ENCODE results near the gene TMEM63B. TPM values are rescaled to one million over a fixed set of nuclear protein-coding genes. Genes with fewer than 3 reads are reported as not detected.

TMEM63B gene
- total and polyA plus RNA-seq, 2 of the 8 experiments (the other 6 are each of a cell fraction or from before 2014, with no cell fraction given): 61.1 to 96.8 TPM

DNA sequence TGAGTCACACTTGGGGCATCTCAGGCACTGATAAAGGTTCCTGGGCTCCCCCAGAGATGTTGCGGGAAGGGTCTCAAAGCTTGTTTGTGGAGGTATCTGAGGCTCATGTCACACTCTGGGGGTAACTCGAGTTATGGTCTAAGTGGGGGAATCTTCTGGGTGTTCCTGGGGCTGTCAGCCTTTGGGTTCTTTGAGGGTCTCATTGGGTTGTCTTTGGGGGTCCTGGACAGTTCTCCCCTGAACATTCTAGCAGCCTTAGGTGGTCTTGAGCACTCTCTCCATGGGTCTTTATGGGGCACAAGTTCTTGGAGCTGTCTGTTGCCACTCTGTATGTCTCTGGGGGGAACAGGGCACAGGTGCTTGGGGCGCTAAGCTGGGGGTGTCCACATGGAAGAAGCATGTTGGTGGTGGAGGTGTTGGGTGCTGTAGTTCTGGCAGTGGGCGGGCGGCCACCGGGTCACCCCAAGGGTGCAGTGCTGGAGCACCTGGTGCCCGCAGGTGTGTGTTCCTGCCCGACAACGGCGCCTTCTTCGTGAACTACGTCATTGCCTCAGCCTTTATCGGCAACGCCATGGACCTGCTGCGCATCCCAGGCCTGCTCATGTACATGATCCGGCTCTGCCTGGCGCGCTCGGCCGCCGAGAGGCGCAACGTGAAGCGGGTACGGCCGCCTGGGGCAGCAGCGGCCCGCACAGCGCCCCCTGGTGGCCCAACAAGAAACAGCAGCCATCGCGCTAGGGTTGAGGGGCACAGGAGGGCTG is 24.2 kb downstream of the TMEM63B start (continued):
- TF ChIP-seq GABPA (IDR thresholded peaks at IDR 0.05; ENCODE audit: borderline replicate concordance, insufficient read depth, low read length): peak; percentile 50; the same call in 1 of the 2 replicates
- no peak for TF ChIP-seq POLR2AphosphoS5 (IDR thresholded peaks at IDR 0.05; ENCODE audit: low read depth, low read length)
- TF ChIP-seq, protein P1, sequence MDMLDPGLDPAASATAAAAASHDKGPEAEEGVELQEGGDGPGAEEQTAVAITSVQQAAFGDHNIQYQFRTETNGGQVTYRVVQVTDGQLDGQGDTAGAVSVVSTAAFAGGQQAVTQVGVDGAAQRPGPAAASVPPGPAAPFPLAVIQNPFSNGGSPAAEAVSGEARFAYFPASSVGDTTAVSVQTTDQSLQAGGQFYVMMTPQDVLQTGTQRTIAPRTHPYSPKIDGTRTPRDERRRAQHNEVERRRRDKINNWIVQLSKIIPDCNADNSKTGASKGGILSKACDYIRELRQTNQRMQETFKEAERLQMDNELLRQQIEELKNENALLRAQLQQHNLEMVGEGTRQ (IDR thresholded peaks at IDR 0.05; ENCODE audit: low read length): no peak
- TF ChIP-seq, protein P2, sequence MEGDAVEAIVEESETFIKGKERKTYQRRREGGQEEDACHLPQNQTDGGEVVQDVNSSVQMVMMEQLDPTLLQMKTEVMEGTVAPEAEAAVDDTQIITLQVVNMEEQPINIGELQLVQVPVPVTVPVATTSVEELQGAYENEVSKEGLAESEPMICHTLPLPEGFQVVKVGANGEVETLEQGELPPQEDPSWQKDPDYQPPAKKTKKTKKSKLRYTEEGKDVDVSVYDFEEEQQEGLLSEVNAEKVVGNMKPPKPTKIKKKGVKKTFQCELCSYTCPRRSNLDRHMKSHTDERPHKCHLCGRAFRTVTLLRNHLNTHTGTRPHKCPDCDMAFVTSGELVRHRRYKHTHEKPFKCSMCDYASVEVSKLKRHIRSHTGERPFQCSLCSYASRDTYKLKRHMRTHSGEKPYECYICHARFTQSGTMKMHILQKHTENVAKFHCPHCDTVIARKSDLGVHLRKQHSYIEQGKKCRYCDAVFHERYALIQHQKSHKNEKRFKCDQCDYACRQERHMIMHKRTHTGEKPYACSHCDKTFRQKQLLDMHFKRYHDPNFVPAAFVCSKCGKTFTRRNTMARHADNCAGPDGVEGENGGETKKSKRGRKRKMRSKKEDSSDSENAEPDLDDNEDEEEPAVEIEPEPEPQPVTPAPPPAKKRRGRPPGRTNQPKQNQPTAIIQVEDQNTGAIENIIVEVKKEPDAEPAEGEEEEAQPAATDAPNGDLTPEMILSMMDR (IDR thresholded peaks at IDR 0.05; ENCODE audit: control extremely low read depth in 1 of 3, insufficient read depth in 1 of 3, low read depth in 1 of 3, low read length in 3 of 3): peak in 2 of 3 experiments; percentile 99 to 100; a peak in 3 of 4 replicates
- TF ChIP-seq EZH2 (IDR thresholded peaks at IDR 0.05; ENCODE audit: low read depth, low read length, severe bottlenecking): no peak
- no peak for TF ChIP-seq SP4 (IDR thresholded peaks at IDR 0.05; ENCODE audit: low read length)
- no peak for TF ChIP-seq BCL11A (IDR thresholded peaks at IDR 0.05; ENCODE audit: low read depth in 2 of 2, low read length in 2 of 2)
- no peak for TF ChIP-seq CTBP2 (IDR thresholded peaks at IDR 0.05; ENCODE audit: borderline replicate concordance, insufficient read depth, insufficient read length, low read length)
- TF ChIP-seq NANOG (IDR thresholded peaks at IDR 0.05; ENCODE audit: insufficient read depth, low read depth, low read length, poor library complexity, severe bottlenecking): no peak
- TF ChIP-seq CHD1 (IDR thresholded peaks at IDR 0.05; ENCODE audit: low read depth, low read length): no peak
- no peak for TF ChIP-seq SUZ12 (IDR thresholded peaks at IDR 0.05; ENCODE audit: low read length)
- TF ChIP-seq CBX5 (IDR thresholded peaks at IDR 0.05; ENCODE audit: low read depth, low read length): no peak
- TF ChIP-seq, protein P3, sequence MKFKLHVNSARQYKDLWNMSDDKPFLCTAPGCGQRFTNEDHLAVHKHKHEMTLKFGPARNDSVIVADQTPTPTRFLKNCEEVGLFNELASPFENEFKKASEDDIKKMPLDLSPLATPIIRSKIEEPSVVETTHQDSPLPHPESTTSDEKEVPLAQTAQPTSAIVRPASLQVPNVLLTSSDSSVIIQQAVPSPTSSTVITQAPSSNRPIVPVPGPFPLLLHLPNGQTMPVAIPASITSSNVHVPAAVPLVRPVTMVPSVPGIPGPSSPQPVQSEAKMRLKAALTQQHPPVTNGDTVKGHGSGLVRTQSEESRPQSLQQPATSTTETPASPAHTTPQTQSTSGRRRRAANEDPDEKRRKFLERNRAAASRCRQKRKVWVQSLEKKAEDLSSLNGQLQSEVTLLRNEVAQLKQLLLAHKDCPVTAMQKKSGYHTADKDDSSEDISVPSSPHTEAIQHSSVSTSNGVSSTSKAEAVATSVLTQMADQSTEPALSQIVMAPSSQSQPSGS (IDR thresholded peaks at IDR 0.05; ENCODE audit: low read length): no peak
- TF ChIP-seq POLR2A (IDR thresholded peaks at IDR 0.05; ENCODE audit: control extremely low read depth in 1 of 2, low read depth in 2 of 2, low read length in 2 of 2): no peak
- TF ChIP-seq BACH1 (IDR thresholded peaks at IDR 0.05; ENCODE audit: low read length): no peak
- TF ChIP-seq KDM4A (IDR thresholded peaks at IDR 0.05; ENCODE audit: low read depth, low read length, severe bottlenecking): no peak
- TF ChIP-seq MAFK (IDR thresholded peaks at IDR 0.05; ENCODE audit: low read depth, low read length): no peak
- TF ChIP-seq GTF2F1 (IDR thresholded peaks at IDR 0.05; ENCODE audit: borderline replicate concordance, low read depth, low read length): no peak
- peak; percentile 70; the same call in 1 of the 2 replicates for TF ChIP-seq YY1 (IDR thresholded peaks at IDR 0.05; ENCODE audit: low read depth, low read length)

Measured in H1 (cell line).